GM23338 (cell line): ENCODE measurements around the gene IFT43. TPM values are rescaled to one million over a fixed set of nuclear protein-coding genes. Genes with fewer than 3 reads are reported as not detected.

Source experiments
- ATAC-seq: fragments of 200-7000 bp; cut with Tn5 transposase; 3 replicates; pipeline ENCODE4 v1.9.1; 2020
- DNase-seq: peaks from one replicate; pipeline ENCODE4 v3.0.0-alpha.2; 2015; ENCODE audit warnings: low spot score
- H2AFZ ChIP-seq: fragments of 200-600 bp; sonication (generic); 2 replicates; pipeline ENCODE4 v1.8.0; 2016; ENCODE audit warnings: antibody characterized with exemption, mild to moderate bottlenecking, moderate library complexity
- H3F3A ChIP-seq: fragments of 200-600 bp; sonication (generic); replicated peaks from 2 replicates; pipeline ENCODE4 v1.8.0; 2017; ENCODE audit warnings: antibody characterized with exemption, mixed run types, low read depth
- H3K27ac ChIP-seq: fragments of 200-600 bp; sonication (generic); 2 replicates; pipeline ENCODE4 v1.6.1; 2016; ENCODE audit warnings: low read depth
- H3K27me3 ChIP-seq: fragments of 200-600 bp; sonication (generic); 2 replicates; pipeline ENCODE4 v1.8.0; 2016; ENCODE audit warnings: mild to moderate bottlenecking, mixed run types, moderate library complexity; ENCODE audit not compliant: insufficient read depth
- H3K36me3 ChIP-seq: fragments of 200-600 bp; sonication (generic); 2 replicates; pipeline ENCODE4 v1.8.0; 2016; ENCODE audit warnings: mild to moderate bottlenecking; ENCODE audit not compliant: insufficient read depth
- H3K4me1 ChIP-seq: fragments of 200-600 bp; sonication (generic); 2 replicates; pipeline ENCODE4 v1.8.0; 2016; ENCODE audit warnings: mild to moderate bottlenecking, moderate library complexity; ENCODE audit not compliant: insufficient read depth
- H3K4me2 ChIP-seq: fragments of 200-600 bp; sonication (generic); 2 replicates; pipeline ENCODE4 v1.7.1; 2017; ENCODE audit warnings: mixed run types
- H3K4me3 ChIP-seq: fragments of 200-600 bp; sonication (generic); 2 replicates; pipeline ENCODE4 v1.6.1; 2016; ENCODE audit warnings: mixed run types
- H3K79me2 ChIP-seq: fragments of 200-600 bp; sonication (generic); replicated peaks from 2 replicates; pipeline ENCODE4 v1.8.0; 2017; ENCODE audit warnings: mild to moderate bottlenecking; ENCODE audit not compliant: insufficient read depth
- H3K9me2 ChIP-seq: fragments of 200-600 bp; sonication (generic); 2 replicates; pipeline ENCODE4 v1.8.0; 2017; ENCODE audit not compliant: insufficient read depth
- H4K20me1 ChIP-seq: fragments of 200-600 bp; sonication (generic); replicated peaks from 2 replicates; pipeline ENCODE4 v1.8.0; 2017; ENCODE audit warnings: mild to moderate bottlenecking; ENCODE audit not compliant: insufficient read depth
- H3K27ac Mint-ChIP-seq: 2 replicates; pipeline ENCODE4 v1.8.0; 2020; ENCODE audit warnings: inconsistent platforms, mild to moderate bottlenecking, moderate library complexity, mixed read lengths
- H3K27me3 Mint-ChIP-seq: 3 replicates; pipeline ENCODE4 v1.8.0; 2022; ENCODE audit warnings: low read depth, mild to moderate bottlenecking, moderate library complexity, mixed read lengths, inconsistent platforms; ENCODE audit not compliant: insufficient read depth, poor library complexity
- H3K36me3 Mint-ChIP-seq: 3 replicates; pipeline ENCODE4 v1.8.0; 2021; ENCODE audit warnings: low read depth, mild to moderate bottlenecking, inconsistent platforms, moderate library complexity, mixed read lengths
- H3K4me1 Mint-ChIP-seq: 3 replicates; pipeline ENCODE4 v1.8.0; 2020; ENCODE audit warnings: mild to moderate bottlenecking, inconsistent platforms, mixed read lengths
- H3K4me3 Mint-ChIP-seq: 3 replicates; pipeline ENCODE4 v1.8.0; 2021; ENCODE audit warnings: moderate library complexity, mild to moderate bottlenecking, inconsistent platforms, mixed read lengths
- H3K9me3 Mint-ChIP-seq: 3 replicates; pipeline ENCODE4 v1.8.0; 2020; ENCODE audit warnings: moderate library complexity, mild to moderate bottlenecking, inconsistent platforms, mixed read lengths
- CREB1 ChIP-seq: fragments of 250-450 bp; sonication (Bioruptor Pico); IDR thresholded peaks from 2 replicates; pipeline ENCODE4 v1.5.0; 2020; ENCODE audit warnings: low read depth, mild to moderate bottlenecking, moderate library complexity
- POLR2AphosphoS5 ChIP-seq: IDR thresholded peaks from 2 replicates; pipeline ENCODE4 v1.6.1; 2016; ENCODE audit warnings: antibody characterized with exemption, low read depth
- ZNF114 ChIP-seq: fragments of 250-450 bp; sonication (Bioruptor Pico); IDR thresholded peaks from 2 replicates; pipeline ENCODE4 v1.5.0; 2020; ENCODE audit warnings: mild to moderate bottlenecking, moderate library complexity
- polyA plus RNA-seq: library from polyadenylated mRNA; unstranded; fragments of >200 nt; fragmentation: Nextera tagmentation; extraction: Ambion mirVana; gene quantifications from 2 replicates; pipeline ENCODE4 v1.2.1, GENCODE V29; 2016
- total RNA-seq: library from RNA; depleted of rRNA; stranded (reverse); fragments of >200 nt; shearing (Covaris generic); gene quantifications from 2 replicates; pipeline ENCODE4 v1.2.3, GENCODE V29; 2014; rRNA removed
- TF ChIP-seq, protein P1 (sequence below): IDR thresholded peaks from one replicate; pipeline ENCODE4 v1.6.1; 2018; ENCODE audit warnings: antibody characterized with exemption; ENCODE audit not compliant: unreplicated experiment

Gene IFT43
- total and polyA plus RNA-seq, 2 experiments from 2014 or later = 21.5 to 43.1 TPM

DNA sequence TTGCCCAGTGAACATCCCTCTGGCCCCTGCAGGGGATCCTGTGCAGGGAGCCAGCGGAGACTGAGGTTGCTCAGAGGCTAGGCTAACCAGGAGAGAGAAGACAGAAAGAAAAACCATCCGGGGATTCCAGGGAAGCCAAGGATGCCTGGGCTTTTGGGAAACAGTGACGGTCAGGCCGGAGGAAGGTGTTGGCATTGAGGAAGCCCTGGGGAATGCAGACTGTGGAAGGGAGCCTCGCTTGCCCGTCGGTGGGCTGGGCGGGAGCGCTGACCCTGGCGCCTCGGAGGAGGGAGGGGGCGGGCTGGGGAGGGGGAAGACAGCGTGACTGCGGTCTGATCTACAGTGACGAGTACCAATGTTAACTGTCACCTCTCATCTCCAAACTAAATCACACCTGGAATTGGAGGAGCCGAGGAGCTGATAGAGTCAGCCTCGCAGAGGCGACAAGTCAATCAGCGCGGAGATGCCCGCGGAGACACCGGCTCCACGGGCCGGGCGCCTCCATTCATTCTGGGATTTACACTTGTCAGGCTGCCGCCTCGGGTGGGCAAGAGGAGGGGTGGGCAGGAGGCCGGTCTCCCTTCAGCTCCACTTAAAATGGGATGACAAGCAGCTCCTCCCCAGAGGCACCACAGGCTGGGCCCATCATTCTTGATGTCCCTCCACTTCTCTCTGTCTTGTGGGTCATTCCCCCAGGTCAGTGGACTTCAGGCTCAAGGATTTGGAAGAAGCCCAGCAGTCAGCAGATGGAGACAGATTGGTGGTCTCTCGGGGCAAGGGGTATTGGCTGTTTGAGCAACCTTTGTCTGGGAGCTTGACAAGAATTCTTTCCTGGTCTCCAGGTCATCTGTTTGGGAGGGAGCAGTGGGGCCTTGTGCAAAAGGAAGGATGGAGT is 145.8 kb downstream of the IFT43 start:
- peak; percentile 66 for DNase-seq
- no peak overlapping the region for H3K27ac Mint-ChIP-seq
- TF ChIP-seq CREB1 (CRISPR knock-in tag) = no peak
- no peak for TF ChIP-seq POLR2AphosphoS5
- TF ChIP-seq ZNF114 (CRISPR knock-in tag) = no peak
- Histone ChIP-seq H3K27ac (no peak overlapping the region), H3K27me3 (peaks cover 46% of the 10 kb centered on the region), H3K4me3 (no peak overlapping the region), H3K4me1 (peaks cover 5% of the 10 kb centered on the region; the same call in 1 of the 2 replicates), H3K36me3 (no peaks in the 10 kb centered on the region), H2AFZ (peak overlapping the region; percentile 76; the same call in 1 of the 2 replicates), H3F3A (no peaks in the 10 kb centered on the region), H3K4me2 (peak overlapping the region; percentile 66), H3K9me2 (no peaks in the 10 kb centered on the region), H4K20me1 (no peaks in the 10 kb centered on the region), H3K79me2 (no peaks in the 10 kb centered on the region)
- ATAC-seq = peak; percentile 78
- peaks cover 10% of the 10 kb centered on the region for H3K4me1 Mint-ChIP-seq
- no peak overlapping the region; the same call in 1 of the 3 replicates for H3K4me3 Mint-ChIP-seq
- H3K36me3 Mint-ChIP-seq = no peaks in the 10 kb centered on the region
- no peaks in the 10 kb centered on the region; the same call in 2 of the 3 replicates for H3K9me3 Mint-ChIP-seq
- peaks cover 25% of the 10 kb centered on the region for H3K27me3 Mint-ChIP-seq

DNA sequence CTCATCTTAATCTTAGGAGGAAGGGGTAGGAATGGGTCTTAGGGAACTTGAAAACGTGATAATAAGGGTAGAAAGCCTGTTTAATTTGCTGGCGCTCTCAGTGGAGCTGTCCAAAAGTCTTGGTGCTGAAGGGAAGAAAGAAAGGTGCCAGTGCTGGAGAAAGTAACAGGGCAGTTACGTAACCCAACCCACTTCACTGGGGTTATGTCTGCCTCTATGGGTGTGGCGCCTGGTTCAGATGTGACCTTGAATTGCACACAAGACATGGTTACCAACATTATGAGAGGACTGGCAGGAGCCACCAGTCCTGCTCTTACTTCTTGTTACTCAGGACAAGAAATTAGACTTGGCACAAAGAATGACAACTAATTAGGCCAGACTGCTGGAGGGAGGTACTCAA is 147.5 kb downstream of the IFT43 start:
- peaks cover 22% of the 10 kb centered on the region for H3K4me1 ChIP-seq
- Mint-ChIP-seq H3K36me3 (no peaks in the 10 kb centered on the region), H3K4me1 (peaks cover 26% of the 10 kb centered on the region), H3K27me3 (peaks cover 32% of the 10 kb centered on the region), H3K27ac (no peak overlapping the region), H3K4me3 (no peak overlapping the region), H3K9me3 (no peaks in the 10 kb centered on the region)
- H2AFZ ChIP-seq = no peak overlapping the region
- H3K4me2 ChIP-seq = no peak overlapping the region
- H3F3A ChIP-seq = 0 out of 2 replicates have a peak, but pooled peaks cover 3% of the 10 kb centered on the region
- TF ChIP-seq, protein P1, sequence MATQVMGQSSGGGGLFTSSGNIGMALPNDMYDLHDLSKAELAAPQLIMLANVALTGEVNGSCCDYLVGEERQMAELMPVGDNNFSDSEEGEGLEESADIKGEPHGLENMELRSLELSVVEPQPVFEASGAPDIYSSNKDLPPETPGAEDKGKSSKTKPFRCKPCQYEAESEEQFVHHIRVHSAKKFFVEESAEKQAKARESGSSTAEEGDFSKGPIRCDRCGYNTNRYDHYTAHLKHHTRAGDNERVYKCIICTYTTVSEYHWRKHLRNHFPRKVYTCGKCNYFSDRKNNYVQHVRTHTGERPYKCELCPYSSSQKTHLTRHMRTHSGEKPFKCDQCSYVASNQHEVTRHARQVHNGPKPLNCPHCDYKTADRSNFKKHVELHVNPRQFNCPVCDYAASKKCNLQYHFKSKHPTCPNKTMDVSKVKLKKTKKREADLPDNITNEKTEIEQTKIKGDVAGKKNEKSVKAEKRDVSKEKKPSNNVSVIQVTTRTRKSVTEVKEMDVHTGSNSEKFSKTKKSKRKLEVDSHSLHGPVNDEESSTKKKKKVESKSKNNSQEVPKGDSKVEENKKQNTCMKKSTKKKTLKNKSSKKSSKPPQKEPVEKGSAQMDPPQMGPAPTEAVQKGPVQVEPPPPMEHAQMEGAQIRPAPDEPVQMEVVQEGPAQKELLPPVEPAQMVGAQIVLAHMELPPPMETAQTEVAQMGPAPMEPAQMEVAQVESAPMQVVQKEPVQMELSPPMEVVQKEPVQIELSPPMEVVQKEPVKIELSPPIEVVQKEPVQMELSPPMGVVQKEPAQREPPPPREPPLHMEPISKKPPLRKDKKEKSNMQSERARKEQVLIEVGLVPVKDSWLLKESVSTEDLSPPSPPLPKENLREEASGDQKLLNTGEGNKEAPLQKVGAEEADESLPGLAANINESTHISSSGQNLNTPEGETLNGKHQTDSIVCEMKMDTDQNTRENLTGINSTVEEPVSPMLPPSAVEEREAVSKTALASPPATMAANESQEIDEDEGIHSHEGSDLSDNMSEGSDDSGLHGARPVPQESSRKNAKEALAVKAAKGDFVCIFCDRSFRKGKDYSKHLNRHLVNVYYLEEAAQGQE = peak; percentile 86
- TF ChIP-seq POLR2AphosphoS5 = no peak
- H3K79me2 ChIP-seq = no peaks in the 10 kb centered on the region
- H3K27ac ChIP-seq = no peak overlapping the region
- no peaks in the 10 kb centered on the region for H3K9me2 ChIP-seq
- ATAC-seq (peak; percentile 20), DNase-seq (peak; percentile 75)
- no peaks in the 10 kb centered on the region for H3K36me3 ChIP-seq
- no peak overlapping the region for H3K4me3 ChIP-seq
- 0 out of 2 replicates have a peak, but pooled peaks cover 3% of the 10 kb centered on the region for H4K20me1 ChIP-seq
- peaks cover 64% of the 10 kb centered on the region for H3K27me3 ChIP-seq

Other genes with a start within 250 kb of the IFT43 start
- gene TGFB3, start 3.8 kb upstream of the IFT43 start, total RNA-seq = 0.17 and 0.35 TPM in 2 replicates
- 0.50 and 0.87 TPM in 2 replicates for gene TGFB3, start 3.8 kb upstream of the IFT43 start, polyA plus RNA-seq
- gene GPATCH2L, start 166.2 kb downstream of the IFT43 start, total RNA-seq = 71.0 and 94.4 TPM in 2 replicates
- 16.8 and 19.6 TPM in 2 replicates for gene GPATCH2L, start 166.2 kb downstream of the IFT43 start, polyA plus RNA-seq